HTERT RPE-1 (cell line): ENCODE measurements around the gene OR51I1.

Source experiments
- in situ Hi-C: fragments of 300-500 bp; cut with MboI; formaldehyde crosslinking; loops from 4 replicates; pipeline ENCODE4 v1.14.3; 2020; ENCODE audit warnings: low sequenced_read_pairs

The OR51I1 gene

GRCh38 chr11:5441414-5441813 is at the start of gene OR51I1:
TSS of gene OR51I1 (minus strand) at chr11:5441514. CDS start at chr11:5441514, 0 bp downstream.
- in situ Hi-C loops, result no loop called here

GRCh38 chr11:5489576-5490357 is 48.5 kb upstream of the OR51I1 start:
- in situ Hi-C loops, result no loop called here

GRCh38 chr11:5488798-5489399 is 47.6 kb upstream of the OR51I1 start:
- in situ Hi-C loops, result no loop called here

- in situ Hi-C loops, result no loop called here
Observed at GRCh38 chr11:5488385-5488784, 47.1 kb upstream of the OR51I1 start, which contains the start of gene OR52D1. TSS of gene OR52D1 (plus strand) at chr11:5488685. CDS start at chr11:5488707, 22 bp downstream.

- in situ Hi-C loops, result no loop called here
Observed at GRCh38 chr11:5486421-5486820, 45.1 kb upstream of the OR51I1 start.

- in situ Hi-C loops, result no loop called here
Observed at GRCh38 chr11:5486003-5486402, 44.7 kb upstream of the OR51I1 start.

GRCh38 chr11:5476186-5476819 is 35.0 kb upstream of the OR51I1 start:
- in situ Hi-C loops, result no loop called here

- in situ Hi-C loops, result no loop called here
Observed at GRCh38 chr11:5473921-5474320, 32.6 kb upstream of the OR51I1 start.

GRCh38 chr11:5467527-5467926 is 26.2 kb upstream of the OR51I1 start:
- in situ Hi-C loops, result no loop called here

- in situ Hi-C loops, result no loop called here
Observed at GRCh38 chr11:5460983-5461621, 19.8 kb upstream of the OR51I1 start.

- in situ Hi-C loops, result no loop called here
Observed at GRCh38 chr11:5449432-5449831, 8.1 kb upstream of the OR51I1 start.

- in situ Hi-C loops, result no loop called here
Observed at GRCh38 chr11:5449023-5449422, 7.7 kb upstream of the OR51I1 start, which contains the start of gene OR51I2. TSS of gene OR51I2 (plus strand) at chr11:5449323. CDS start at chr11:5453489, 4,166 bp downstream.

- in situ Hi-C loops, result no loop called here
Observed at GRCh38 chr11:5443835-5444393, 2.6 kb upstream of the OR51I1 start.

- in situ Hi-C loops, result no loop called here
Observed at GRCh38 chr11:5423131-5423530, 18.2 kb downstream of the OR51I1 start.

- in situ Hi-C loops, result no loop called here
Observed at GRCh38 chr11:5421811-5422210, 19.5 kb downstream of the OR51I1 start, which contains the start of gene OR51Q1. TSS of gene OR51Q1 (plus strand) at chr11:5422111. CDS start at chr11:5422201, 90 bp downstream.

- in situ Hi-C loops, result no loop called here
Observed at GRCh38 chr11:5420993-5421392, 20.3 kb downstream of the OR51I1 start.

GRCh38 chr11:5405173-5405572 is 36.1 kb downstream of the OR51I1 start:
- in situ Hi-C loops, result no loop called here

- in situ Hi-C loops, result no loop called here
Observed at GRCh38 chr11:5398936-5399335, 42.4 kb downstream of the OR51I1 start.

GRCh38 chr11:5394091-5394490 is 47.2 kb downstream of the OR51I1 start:
- in situ Hi-C loops, result no loop called here
